ENCODE data around the gene PPP1R1B.
A peak's percentile ranks its signal among the peaks of the same experiment; 100 is the strongest.

PPP1R1B gene

GRCh38 chr17:39617446-39618245, 9.1 kb upstream of the PPP1R1B start:
- DNase-seq = peak in 1 of 2 donors; percentile 41

- DNase-seq = no peak
These were observed 8.4 kb upstream of the PPP1R1B start for GRCh38 chr17:39618246-39618913.

- no peak for DNase-seq
These were observed 7.6 kb upstream of the PPP1R1B start for GRCh38 chr17:39618956-39619785.

- DNase-seq = no peak
These were observed 7.0 kb upstream of the PPP1R1B start for GRCh38 chr17:39619786-39620101.

- DNase-seq = peak; percentile 92 to 93
These were observed 5.0 kb upstream of the PPP1R1B start for GRCh38 chr17:39621523-39622379.

GRCh38 chr17:39622380-39623006, 4.3 kb upstream of the PPP1R1B start:
- DNase-seq = peak; percentile 45 to 47

- DNase-seq = peak; percentile 91 to 92
These were observed 3.3 kb upstream of the PPP1R1B start for GRCh38 chr17:39623356-39623950.

- no peak for DNase-seq
These were observed 2.4 kb upstream of the PPP1R1B start for GRCh38 chr17:39624313-39624712.

GRCh38 chr17:39625198-39625785, 1.5 kb upstream of the PPP1R1B start:
- no peak for DNase-seq

- no peak for DNase-seq
These were observed 427 bp downstream of the PPP1R1B start for GRCh38 chr17:39627047-39627711.

- DNase-seq = no peak
These were observed 1.2 kb downstream of the PPP1R1B start for GRCh38 chr17:39627712-39628516.

GRCh38 chr17:39628655-39629493, 2.1 kb downstream of the PPP1R1B start:
- no peak for DNase-seq

GRCh38 chr17:39629494-39629880, 2.7 kb downstream of the PPP1R1B start:
- DNase-seq = no peak

GRCh38 chr17:39629898-39630297, 3.1 kb downstream of the PPP1R1B start:
- DNase-seq = no peak

- DNase-seq = no peak
These were observed 4.7 kb downstream of the PPP1R1B start for GRCh38 chr17:39631403-39631802.

GRCh38 chr17:39632153-39632941, 5.6 kb downstream of the PPP1R1B start:
- no peak for DNase-seq

GRCh38 chr17:39633570-39634183, 6.9 kb downstream of the PPP1R1B start:
- DNase-seq = no peak
